HepG2 (cell line): Measurements from ENCODE around the gene OR1F1. TPM values are rescaled to one million over a fixed set of nuclear protein-coding genes. Genes with fewer than 3 reads are reported as not detected.

ENCODE experiments used
- ATAC-seq: fragments of 200-7000 bp; cut with Tn5 transposase; 3 replicates; pipeline ENCODE4 v1.9.1; 2020; ENCODE audit warnings: mild to moderate bottlenecking, moderate library complexity
- BruUV-seq: library from RNA; stranded (reverse); fragments of 400-500 nt; replicated peaks from 2 replicates; lab custom pipeline; 2021; lab: Mats Ljungman, UMichigan
- CTCF ChIA-PET: fragments of 300-600 bp; formaldehyde crosslinking; extraction: SDS; loops from one replicate; lab custom pipeline; 2021; ENCODE audit warnings: low total read pairs, inconsistent platforms, low intra/inter-chr PET ratio; lab: Yijun Ruan, JAX
- POLR2A ChIA-PET: fragments of 350-600 bp; sonication (Branson Sonifier 250); formaldehyde crosslinking; loops from one replicate; lab custom pipeline; 2020; ENCODE audit warnings: antibody characterized with exemption, inconsistent platforms; lab: Yijun Ruan, JAX
- DNase-seq: peaks from one replicate; pipeline ENCODE4 v3.0.0-alpha.2; 2015; ENCODE audit warnings: low spot score
- FAIRE-seq: peaks from 3 replicates; lab custom pipeline; 2011; peaks lifted over from hg19 to GRCh38; lab: Jason Lieb, UNC
- H2AFZ ChIP-seq: one replicate; pipeline ENCODE4 v1.6.1; 2011; ENCODE audit warnings: low read length, inconsistent platforms
- H3K27ac ChIP-seq: fragments of 300-600 bp; 3 replicates; pipeline ENCODE4 v1.8.0; 2011; ENCODE audit warnings: mixed run types, mild to moderate bottlenecking, mixed read lengths, low read length, inconsistent platforms; ENCODE audit not compliant: insufficient read depth; ENCODE audit errors: extremely low read length
- H3K27me3 ChIP-seq, 2 experiments: fragments of 200-600 bp in 1 of 2; 2 replicates in 1 of 2; 3 replicates in 1 of 2; pipeline versions ENCODE4 v1.6.0 to v1.8.0; 2011; ENCODE audit warnings: low read length in 2 of 2, mild to moderate bottlenecking in 2 of 2, moderate library complexity in 2 of 2, inconsistent platforms in 1 of 2; ENCODE audit not compliant: insufficient read depth in 2 of 2, control insufficient read depth in 1 of 2
- H3K36me3 ChIP-seq, 2 experiments: fragments of 200-600 bp in 1 of 2; replicated peaks in 1 of 2; 2 replicates in 1 of 2; 3 replicates in 1 of 2; pipeline versions ENCODE4 v1.5.1 to v1.8.0; 2011; ENCODE audit warnings: low read length in 2 of 2, inconsistent platforms in 1 of 2; ENCODE audit not compliant: insufficient read depth in 2 of 2, control insufficient read depth in 1 of 2
- H3K4me1 ChIP-seq: 2 replicates; pipeline ENCODE4 v1.5.1; 2012; ENCODE audit warnings: low read length, inconsistent platforms; ENCODE audit not compliant: insufficient read depth
- H3K4me2 ChIP-seq: 2 replicates; pipeline ENCODE4 v1.6.0; 2011; ENCODE audit warnings: low read depth, low read length, inconsistent platforms
- H3K4me3 ChIP-seq, 3 experiments: fragments of 200-600 bp in 1 of 3; sonication (generic), shearing (Covaris generic) in 1 of 3; replicated peaks in 1 of 3; 2 replicates each; pipeline ENCODE4 v1.5.1; 2011 to 2016; ENCODE audit warnings: low read length in 3 of 3, inconsistent platforms in 2 of 3, low read depth in 2 of 3, mild to moderate bottlenecking in 2 of 3, control low read depth in 1 of 3, mixed read lengths in 1 of 3; ENCODE audit not compliant: insufficient read depth in 1 of 3
- H3K79me2 ChIP-seq: one replicate; pipeline ENCODE4 v1.6.1; 2011; ENCODE audit warnings: low read length, inconsistent platforms; ENCODE audit not compliant: insufficient read depth
- H3K9ac ChIP-seq: 2 replicates; pipeline ENCODE4 v1.6.0; 2011; ENCODE audit warnings: mild to moderate bottlenecking, low read depth, low read length, inconsistent platforms; ENCODE audit not compliant: insufficient read depth
- H3K9me3 ChIP-seq: 2 replicates; pipeline ENCODE4 v1.5.1; 2012; ENCODE audit warnings: mild to moderate bottlenecking, low read length
- H4K20me1 ChIP-seq: 2 replicates; pipeline ENCODE4 v1.6.0; 2011; ENCODE audit warnings: inconsistent platforms, mild to moderate bottlenecking, low read length, moderate library complexity; ENCODE audit not compliant: insufficient read depth
- CREM ChIP-seq, 2 experiments: sonication (generic) in 1 of 2; formaldehyde crosslinking in 1 of 2; IDR thresholded peaks; 2 replicates each; pipeline versions ENCODE4 v1.4.0 to v1.6.1; 2016 to 2020; ENCODE audit warnings: antibody characterized with exemption in 1 of 2, mild to moderate bottlenecking in 1 of 2, missing genetic modification reagents in 1 of 2
- ISX ChIP-seq: sonication (generic); formaldehyde crosslinking; conservative IDR thresholded peaks from 2 replicates; pipeline ENCODE4 v1.5.0; 2020; ENCODE audit warnings: missing genetic modification reagents
- MED13 ChIP-seq: sonication (generic); formaldehyde crosslinking; IDR thresholded peaks from 2 replicates; pipeline ENCODE4 v1.5.0; 2020; ENCODE audit warnings: missing genetic modification reagents
- RBM22 ChIP-seq: fragments of 200-400 bp; formaldehyde crosslinking; optimal IDR thresholded peaks from 2 replicates; pipeline ENCODE3; 2017; ENCODE audit warnings: mild to moderate bottlenecking, low read length, moderate library complexity
- YEATS4 ChIP-seq: sonication (generic); formaldehyde crosslinking; IDR thresholded peaks from 2 replicates; pipeline ENCODE4 v1.4.0; 2020; ENCODE audit warnings: missing genetic modification reagents, borderline replicate concordance
- ZFAT ChIP-seq: sonication (generic); formaldehyde crosslinking; conservative IDR thresholded peaks from 2 replicates; pipeline ENCODE4 v1.8.1; 2023; ENCODE audit warnings: missing genetic modification reagents, inconsistent platforms
- ZNF143 ChIP-seq: sonication (generic); formaldehyde crosslinking; IDR thresholded peaks from 2 replicates; pipeline ENCODE4 v1.4.0; 2020; ENCODE audit warnings: missing genetic modification reagents
- ZNF337 ChIP-seq: sonication (generic); formaldehyde crosslinking; IDR thresholded peaks from 2 replicates; pipeline ENCODE4 v1.5.1; 2020; ENCODE audit warnings: missing genetic modification reagents, low read depth, mild to moderate bottlenecking, borderline replicate concordance
- ZNF382 ChIP-seq: sonication (generic); formaldehyde crosslinking; IDR thresholded peaks from 2 replicates; pipeline ENCODE4 v1.5.0; 2020; ENCODE audit warnings: missing genetic modification reagents, mild to moderate bottlenecking, borderline replicate concordance
- ZNF670 ChIP-seq: sonication (generic); formaldehyde crosslinking; IDR thresholded peaks from 2 replicates; pipeline ENCODE4 v1.8.0; 2022; ENCODE audit warnings: mild to moderate bottlenecking, missing genetic modification reagents, borderline replicate concordance
- ZSCAN30 ChIP-seq: sonication (generic); formaldehyde crosslinking; IDR thresholded peaks from 2 replicates; pipeline ENCODE4 v1.5.0; 2020; ENCODE audit warnings: mild to moderate bottlenecking, missing genetic modification reagents
- WGBS: methylation state at CpG from one replicate; pipeline ENCODE4 v1.1.6; 2017; ENCODE audit warnings: low lambda C conversion rate; 5-methylcytosine and 5-hydroxymethylcytosine counted together
- in situ Hi-C: cut with HindIII; loops from 2 replicates; pipeline ENCODE4 v1.10.0; 2017; ENCODE audit warnings: low pct_unique_long_range_greater_than_20kb; ENCODE audit not compliant: extremely low pct_ligation_motif_present
- intact Hi-C: fragments of 100-400 bp; cut with micrococcal nuclease; formaldehyde crosslinking; loops from one replicate; pipeline ENCODE4 v1.10.0; 2022; ENCODE audit not compliant: unreplicated experiment
- polyA plus RNA-seq, 8 experiments: library from polyadenylated mRNA; depleted of rRNA in 3 of 8; stranded (reverse) in 7 of 8; unstranded in 1 of 8; fragments of >200 nt; fragmentation: Illumina TruSeq in 4 of 8; extraction: Trizol in 4 of 8; gene quantifications; 2 replicates each; pipeline versions ENCODE4 v1.2.1 to v1.2.3, GENCODE V29; 2011 to 2016; ENCODE audit warnings: low read depth in 4 of 8, missing spikeins in 1 of 8, mixed read lengths in 1 of 8; ENCODE audit not compliant: insufficient read depth in 1 of 8
- total RNA-seq, 5 experiments: library from RNA; depleted of rRNA; stranded (reverse); fragments of >200 nt; fragmentation: Illumina TruSeq; extraction: Trizol; gene quantifications; 2 replicates each; pipeline ENCODE4 v1.2.3, GENCODE V29; 2016; ENCODE audit warnings: low read depth in 1 of 5
- TF ChIP-seq, protein P1 (sequence below): sonication (generic); formaldehyde crosslinking; IDR thresholded peaks from 2 replicates; pipeline ENCODE4 v1.4.0; 2020; ENCODE audit warnings: mild to moderate bottlenecking, missing genetic modification reagents
- TF ChIP-seq, protein P2 (sequence below): sonication (generic); formaldehyde crosslinking; IDR thresholded peaks from 2 replicates; pipeline ENCODE4 v1.4.0; 2020; ENCODE audit warnings: missing genetic modification reagents, borderline replicate concordance
- TF ChIP-seq, protein P3 (sequence below): sonication (generic); formaldehyde crosslinking; IDR thresholded peaks from 2 replicates; pipeline ENCODE4 v1.9.0; 2021; ENCODE audit warnings: missing genetic modification reagents, borderline replicate concordance

OR1F1 gene
- total and polyA plus RNA-seq, 2 of the 13 experiments (the other 11 are each of a cell fraction or from before 2014, with no cell fraction given) = 0.90 TPM; not detected in 1

DNA sequence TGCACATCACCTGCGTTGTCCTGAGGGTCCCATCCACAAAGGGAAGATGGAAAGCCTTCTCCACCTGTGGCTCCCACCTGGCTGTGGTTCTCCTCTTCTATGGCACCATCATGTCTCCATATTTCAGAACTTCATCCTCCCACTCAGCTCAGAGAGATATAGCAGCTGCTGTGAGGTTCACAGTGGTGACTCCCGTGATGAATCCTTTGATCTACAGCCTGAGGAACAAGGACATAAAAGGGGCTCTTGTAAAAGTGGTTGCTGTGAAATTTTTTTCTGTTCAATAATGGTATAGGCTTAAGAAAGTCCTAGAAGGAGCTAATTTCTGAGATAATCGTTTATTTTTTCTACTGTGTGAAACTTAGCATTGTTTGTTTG, 28.2 kb downstream of the OR1F1 start:
- H3K79me2 ChIP-seq = no peaks in the 10 kb centered on the region
- H3K27ac ChIP-seq = no peak overlapping the region
- H3K4me3 ChIP-seq = no peak overlapping the region
- peaks cover 32% of the 10 kb centered on the region for H3K4me1 ChIP-seq
- H3K36me3 ChIP-seq = no peaks in the 10 kb centered on the region
- H3K9ac ChIP-seq = no peak overlapping the region
- H4K20me1 ChIP-seq = no peaks in the 10 kb centered on the region
- no peak for TF ChIP-seq ZFAT (CRISPR knock-in tag)
- TF ChIP-seq ZNF382 (CRISPR knock-in tag) = no peak
- no peak for TF ChIP-seq ZNF143
- TF ChIP-seq, protein P1, sequence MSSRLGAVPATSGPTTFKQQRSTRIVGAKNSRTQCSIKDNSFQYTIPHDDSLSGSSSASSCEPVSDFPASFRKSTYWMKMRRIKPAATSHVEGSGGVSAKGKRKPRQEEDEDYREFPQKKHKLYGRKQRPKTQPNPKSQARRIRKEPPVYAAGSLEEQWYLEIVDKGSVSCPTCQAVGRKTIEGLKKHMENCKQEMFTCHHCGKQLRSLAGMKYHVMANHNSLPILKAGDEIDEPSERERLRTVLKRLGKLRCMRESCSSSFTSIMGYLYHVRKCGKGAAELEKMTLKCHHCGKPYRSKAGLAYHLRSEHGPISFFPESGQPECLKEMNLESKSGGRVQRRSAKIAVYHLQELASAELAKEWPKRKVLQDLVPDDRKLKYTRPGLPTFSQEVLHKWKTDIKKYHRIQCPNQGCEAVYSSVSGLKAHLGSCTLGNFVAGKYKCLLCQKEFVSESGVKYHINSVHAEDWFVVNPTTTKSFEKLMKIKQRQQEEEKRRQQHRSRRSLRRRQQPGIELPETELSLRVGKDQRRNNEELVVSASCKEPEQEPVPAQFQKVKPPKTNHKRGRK (CRISPR knock-in tag) = no peak
- no peak for TF ChIP-seq ZNF670 (CRISPR knock-in tag)
- no peak for TF ChIP-seq ZSCAN30
- no peak for TF ChIP-seq YEATS4
- TF ChIP-seq ISX (CRISPR knock-in tag) = no peak
- TF ChIP-seq, protein P2, sequence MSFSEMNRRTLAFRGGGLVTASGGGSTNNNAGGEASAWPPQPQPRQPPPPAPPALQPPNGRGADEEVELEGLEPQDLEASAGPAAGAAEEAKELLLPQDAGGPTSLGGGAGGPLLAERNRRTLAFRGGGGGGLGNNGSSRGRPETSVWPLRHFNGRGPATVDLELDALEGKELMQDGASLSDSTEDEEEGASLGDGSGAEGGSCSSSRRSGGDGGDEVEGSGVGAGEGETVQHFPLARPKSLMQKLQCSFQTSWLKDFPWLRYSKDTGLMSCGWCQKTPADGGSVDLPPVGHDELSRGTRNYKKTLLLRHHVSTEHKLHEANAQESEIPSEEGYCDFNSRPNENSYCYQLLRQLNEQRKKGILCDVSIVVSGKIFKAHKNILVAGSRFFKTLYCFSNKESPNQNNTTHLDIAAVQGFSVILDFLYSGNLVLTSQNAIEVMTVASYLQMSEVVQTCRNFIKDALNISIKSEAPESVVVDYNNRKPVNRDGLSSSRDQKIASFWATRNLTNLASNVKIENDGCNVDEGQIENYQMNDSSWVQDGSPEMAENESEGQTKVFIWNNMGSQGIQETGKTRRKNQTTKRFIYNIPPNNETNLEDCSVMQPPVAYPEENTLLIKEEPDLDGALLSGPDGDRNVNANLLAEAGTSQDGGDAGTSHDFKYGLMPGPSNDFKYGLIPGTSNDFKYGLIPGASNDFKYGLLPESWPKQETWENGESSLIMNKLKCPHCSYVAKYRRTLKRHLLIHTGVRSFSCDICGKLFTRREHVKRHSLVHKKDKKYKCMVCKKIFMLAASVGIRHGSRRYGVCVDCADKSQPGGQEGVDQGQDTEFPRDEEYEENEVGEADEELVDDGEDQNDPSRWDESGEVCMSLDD (CRISPR knock-in tag) = no peak
- TF ChIP-seq MED13 (CRISPR knock-in tag) = no peak
- TF ChIP-seq RBM22 = no peak
- TF ChIP-seq, protein P3, sequence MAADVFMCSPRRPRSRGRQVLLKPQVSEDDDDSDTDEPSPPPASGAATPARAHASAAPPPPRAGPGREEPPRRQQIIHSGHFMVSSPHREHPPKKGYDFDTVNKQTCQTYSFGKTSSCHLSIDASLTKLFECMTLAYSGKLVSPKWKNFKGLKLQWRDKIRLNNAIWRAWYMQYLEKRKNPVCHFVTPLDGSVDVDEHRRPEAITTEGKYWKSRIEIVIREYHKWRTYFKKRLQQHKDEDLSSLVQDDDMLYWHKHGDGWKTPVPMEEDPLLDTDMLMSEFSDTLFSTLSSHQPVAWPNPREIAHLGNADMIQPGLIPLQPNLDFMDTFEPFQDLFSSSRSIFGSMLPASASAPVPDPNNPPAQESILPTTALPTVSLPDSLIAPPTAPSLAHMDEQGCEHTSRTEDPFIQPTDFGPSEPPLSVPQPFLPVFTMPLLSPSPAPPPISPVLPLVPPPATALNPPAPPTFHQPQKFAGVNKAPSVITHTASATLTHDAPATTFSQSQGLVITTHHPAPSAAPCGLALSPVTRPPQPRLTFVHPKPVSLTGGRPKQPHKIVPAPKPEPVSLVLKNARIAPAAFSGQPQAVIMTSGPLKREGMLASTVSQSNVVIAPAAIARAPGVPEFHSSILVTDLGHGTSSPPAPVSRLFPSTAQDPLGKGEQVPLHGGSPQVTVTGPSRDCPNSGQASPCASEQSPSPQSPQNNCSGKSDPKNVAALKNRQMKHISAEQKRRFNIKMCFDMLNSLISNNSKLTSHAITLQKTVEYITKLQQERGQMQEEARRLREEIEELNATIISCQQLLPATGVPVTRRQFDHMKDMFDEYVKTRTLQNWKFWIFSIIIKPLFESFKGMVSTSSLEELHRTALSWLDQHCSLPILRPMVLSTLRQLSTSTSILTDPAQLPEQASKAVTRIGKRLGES (CRISPR knock-in tag) = no peak
- TF ChIP-seq ZNF337 (CRISPR knock-in tag) = no peak
- TF ChIP-seq CREM (IDR thresholded peaks at IDR 0.05) = no peak
- TF ChIP-seq CREM (CRISPR knock-in tag; IDR thresholded peaks at IDR 0.05) = no peak
- TF ChIP-seq, all 625 proteins: peak for 0
- intact Hi-C loops = no loop called here
- DNase-seq (no peak), ATAC-seq (no peak), FAIRE-seq (no peak)
- Histone ChIP-seq H3K9me3 (no peaks in the 10 kb centered on the region), H3K27me3 (peaks cover 5 to 13% of the 10 kb centered on the region in 2 experiments; a peak in 2 of 5 replicates), H3K4me2 (no peak overlapping the region), H2AFZ (no peak overlapping the region)
- POLR2A ChIA-PET = no interaction called here
- WGBS = 3% methylated on average over 3 of the region's 3 CpGs
- no TSS peak for BruUV-seq
- in situ Hi-C loops = no loop called here
- CTCF ChIA-PET = no interaction called here
